Testis (tissue), 2 donors: ENCODE measurements around the gene CIBAR2.

Source experiments
- POLR2A ChIP-seq: fragments of 450-650 bp; IDR thresholded peaks from one replicate; pipeline ENCODE4 v1.6.1; 2017; ENCODE audit warnings: antibody characterized with exemption, mild to moderate bottlenecking, moderate library complexity
- TF ChIP-seq, protein P1 (sequence below), 3 experiments: fragments of 450-650 bp in 2 of 3; fragments of 200-600 bp in 1 of 3; sonication (generic) in 1 of 3; IDR thresholded peaks; one replicate each; pipeline ENCODE4 v1.5.1; 2016 to 2019; ENCODE audit warnings: antibody characterized with exemption in 3 of 3, mild to moderate bottlenecking in 2 of 3, moderate library complexity in 1 of 3

DNA sequence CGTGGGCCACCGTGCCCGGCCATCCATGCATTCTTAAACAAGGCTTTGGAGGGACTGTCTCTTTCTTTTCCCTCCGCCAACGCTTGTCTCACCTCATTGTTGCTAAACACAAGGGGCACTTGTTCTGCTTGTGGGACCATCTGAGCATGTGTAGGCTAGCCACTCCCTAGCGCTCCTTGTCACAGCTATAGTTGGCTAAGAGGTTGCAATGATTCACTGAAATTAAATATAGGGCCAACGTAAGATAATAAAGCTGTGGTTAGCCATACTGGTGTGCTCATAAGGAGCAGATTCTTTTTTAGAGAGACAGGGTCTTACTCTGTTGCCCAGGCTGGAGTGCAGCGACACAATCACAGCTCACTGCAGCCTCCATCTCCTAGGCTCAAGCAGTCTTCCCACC is 43.5 kb downstream of the CIBAR2 start:
- TF ChIP-seq, protein P1, sequence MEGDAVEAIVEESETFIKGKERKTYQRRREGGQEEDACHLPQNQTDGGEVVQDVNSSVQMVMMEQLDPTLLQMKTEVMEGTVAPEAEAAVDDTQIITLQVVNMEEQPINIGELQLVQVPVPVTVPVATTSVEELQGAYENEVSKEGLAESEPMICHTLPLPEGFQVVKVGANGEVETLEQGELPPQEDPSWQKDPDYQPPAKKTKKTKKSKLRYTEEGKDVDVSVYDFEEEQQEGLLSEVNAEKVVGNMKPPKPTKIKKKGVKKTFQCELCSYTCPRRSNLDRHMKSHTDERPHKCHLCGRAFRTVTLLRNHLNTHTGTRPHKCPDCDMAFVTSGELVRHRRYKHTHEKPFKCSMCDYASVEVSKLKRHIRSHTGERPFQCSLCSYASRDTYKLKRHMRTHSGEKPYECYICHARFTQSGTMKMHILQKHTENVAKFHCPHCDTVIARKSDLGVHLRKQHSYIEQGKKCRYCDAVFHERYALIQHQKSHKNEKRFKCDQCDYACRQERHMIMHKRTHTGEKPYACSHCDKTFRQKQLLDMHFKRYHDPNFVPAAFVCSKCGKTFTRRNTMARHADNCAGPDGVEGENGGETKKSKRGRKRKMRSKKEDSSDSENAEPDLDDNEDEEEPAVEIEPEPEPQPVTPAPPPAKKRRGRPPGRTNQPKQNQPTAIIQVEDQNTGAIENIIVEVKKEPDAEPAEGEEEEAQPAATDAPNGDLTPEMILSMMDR (IDR thresholded peaks at IDR 0.05), result no peak
- no peak for TF ChIP-seq POLR2A
